K562 (cell line): ENCODE results near the gene KRTAP5-6. TPM values are rescaled to one million over a fixed set of nuclear protein-coding genes. Genes with fewer than 3 reads are reported as not detected.

Experiments
- ATAC-seq: fragments of 200-7000 bp; cut with Tn5 transposase; 3 replicates; pipeline ENCODE4 v1.9.1; 2020; ENCODE audit warnings: moderate library complexity
- BruUV-seq: library from RNA; stranded (reverse); fragments of 400-500 nt; replicated peaks from 2 replicates; lab custom pipeline; 2021; lab: Mats Ljungman, UMichigan
- CTCF ChIA-PET: fragments of 300-600 bp; formaldehyde crosslinking; extraction: SDS; loops from one replicate; lab custom pipeline; 2021; ENCODE audit warnings: low intra/inter-chr PET ratio; lab: Yijun Ruan, JAX
- POLR2A ChIA-PET: fragments of 300-600, 350-650 bp; sonication (Branson Sonifier 250); formaldehyde crosslinking; extraction: SDS; loops from one replicate; lab custom pipeline; 2021; ENCODE audit warnings: antibody characterized with exemption, inconsistent platforms; lab: Yijun Ruan, JAX
- DNase-seq, 4 experiments: peaks; one replicate each; pipeline versions ENCODE4 v3.0.0 to v3.0.0-alpha.2; 2011 to 2018; ENCODE audit warnings: low spot score in 3 of 4, mixed read lengths in 3 of 4; ENCODE audit errors: extremely low read depth in 1 of 4
- FAIRE-seq: peaks from 2 replicates; lab custom pipeline; 2011; peaks lifted over from hg19 to GRCh38; lab: Jason Lieb, UNC
- H2AFZ ChIP-seq: 2 replicates; pipeline ENCODE4 v1.6.0; 2011; ENCODE audit warnings: low read depth, low read length, control low read depth, inconsistent platforms
- H3K27ac ChIP-seq: fragments of 200-600 bp; 3 replicates; pipeline ENCODE4 v1.8.0; 2011; ENCODE audit warnings: low read depth, mild to moderate bottlenecking, control low read depth, inconsistent platforms, low read length, moderate library complexity, mixed read lengths; ENCODE audit errors: extremely low read depth
- H3K27me3 ChIP-seq, 2 experiments: fragments of 300-600 bp in 1 of 2; 2 replicates in 1 of 2; 3 replicates in 1 of 2; pipeline versions ENCODE4 v1.6.0 to v1.8.0; 2011; ENCODE audit warnings: inconsistent platforms in 2 of 2, low read length in 2 of 2, mild to moderate bottlenecking in 1 of 2, mixed read lengths in 1 of 2, moderate library complexity in 1 of 2; ENCODE audit not compliant: control insufficient read depth in 2 of 2, insufficient read depth in 2 of 2
- H3K36me3 ChIP-seq: fragments of 300-600 bp; 3 replicates; pipeline ENCODE4 v1.8.0; 2011; ENCODE audit warnings: mild to moderate bottlenecking, low read length, inconsistent platforms; ENCODE audit not compliant: control insufficient read depth, insufficient read depth
- H3K4me1 ChIP-seq, 2 experiments: fragments of 200-600 bp in 1 of 2; replicated peaks in 1 of 2; 2 replicates in 1 of 2; 3 replicates in 1 of 2; pipeline versions ENCODE4 v1.5.1 to v1.8.0; 2011; ENCODE audit warnings: inconsistent platforms in 2 of 2, low read length in 2 of 2, mild to moderate bottlenecking in 1 of 2, mixed read lengths in 1 of 2, moderate library complexity in 1 of 2; ENCODE audit not compliant: control insufficient read depth in 2 of 2, insufficient read depth in 2 of 2
- H3K4me2 ChIP-seq: 2 replicates; pipeline ENCODE4 v1.6.1; 2011; ENCODE audit warnings: low read length, control low read depth, inconsistent platforms, mixed read lengths; ENCODE audit not compliant: insufficient read depth
- H3K4me3 ChIP-seq: fragments of 200-600 bp; sonication (generic), shearing (Covaris generic); 2 replicates; pipeline ENCODE4 v1.5.1; 2016; ENCODE audit warnings: control low read depth, inconsistent platforms
- H3K79me2 ChIP-seq: fragments of 200-600 bp; 3 replicates; pipeline ENCODE4 v1.8.0; 2011; ENCODE audit warnings: low read length, inconsistent platforms; ENCODE audit not compliant: control insufficient read depth, insufficient read depth
- H3K9ac ChIP-seq, 2 experiments: 2 replicates each; pipeline versions ENCODE4 v1.6.0 to v1.6.1; 2011; ENCODE audit warnings: low read depth in 2 of 2, low read length in 2 of 2, control low read depth in 1 of 2, inconsistent platforms in 1 of 2, mild to moderate bottlenecking in 1 of 2, mixed read lengths in 1 of 2; ENCODE audit not compliant: insufficient read depth in 1 of 2
- H3K9me1 ChIP-seq: one replicate; pipeline ENCODE4 v1.6.0; 2011; ENCODE audit warnings: inconsistent platforms, mild to moderate bottlenecking, low read length, moderate library complexity; ENCODE audit not compliant: control insufficient read depth, insufficient read depth
- H3K9me3 ChIP-seq: replicated peaks from 2 replicates; pipeline ENCODE4 v1.5.1; 2011; ENCODE audit warnings: low read depth, low read length, inconsistent platforms; ENCODE audit not compliant: control insufficient read depth, insufficient read depth
- H4K20me1 ChIP-seq: replicated peaks from 2 replicates; pipeline ENCODE4 v1.6.1; 2011; ENCODE audit warnings: low read length, inconsistent platforms, mixed read lengths; ENCODE audit not compliant: control insufficient read depth, insufficient read depth
- GATA2 ChIP-seq: sonication (generic); formaldehyde crosslinking; IDR thresholded peaks from 2 replicates; pipeline ENCODE4 v1.4.0; 2020; ENCODE audit warnings: mild to moderate bottlenecking, missing genetic modification reagents
- HDAC3 ChIP-seq: fragments of 450-650 bp; IDR thresholded peaks from 2 replicates; pipeline ENCODE4 v1.6.1; 2018; ENCODE audit warnings: borderline replicate concordance, mild to moderate bottlenecking, moderate library complexity; ENCODE audit not compliant: partially characterized antibody
- KDM2B ChIP-seq: fragments of 250-450 bp; sonication (Bioruptor Pico); IDR thresholded peaks from 2 replicates; pipeline ENCODE4 v1.8.0; 2021; ENCODE audit warnings: mild to moderate bottlenecking, moderate library complexity
- MEF2D ChIP-seq: conservative IDR thresholded peaks from 2 replicates; pipeline ENCODE4 v1.6.1; 2016; ENCODE audit warnings: low read depth, missing genetic modification characterization, missing compliant biosample characterization
- MTA2 ChIP-seq: fragments of 450-650 bp; IDR thresholded peaks from 2 replicates; pipeline ENCODE4 v1.6.1; 2016; ENCODE audit warnings: low read depth
- POLR2AphosphoS2 ChIP-seq: IDR thresholded peaks from 2 replicates; pipeline ENCODE4 v1.6.1; 2012; ENCODE audit warnings: low read length, improper control_type of control experiment
- SIX5 ChIP-seq, 2 experiments: IDR thresholded peaks; 2 replicates each; pipeline ENCODE4 v1.6.1; 2011; ENCODE audit warnings: low read length in 2 of 2, borderline replicate concordance in 1 of 2, low read depth in 1 of 2, mild to moderate bottlenecking in 1 of 2, moderate library complexity in 1 of 2; ENCODE audit not compliant: insufficient read depth in 1 of 2
- TEAD4 ChIP-seq, 2 experiments: sonication (generic) in 1 of 2; formaldehyde crosslinking in 1 of 2; IDR thresholded peaks; 2 replicates each; pipeline versions ENCODE4 v1.6.1 to v1.8.0; 2012 to 2022; ENCODE audit warnings: borderline replicate concordance in 1 of 2, inconsistent platforms in 1 of 2, low read length in 1 of 2, mild to moderate bottlenecking in 1 of 2, missing genetic modification reagents in 1 of 2
- ZBTB7A ChIP-seq: IDR thresholded peaks from 2 replicates; pipeline ENCODE4 v1.6.1; 2011; ENCODE audit warnings: low read depth, mild to moderate bottlenecking, low read length, moderate library complexity, borderline replicate concordance; ENCODE audit not compliant: control insufficient read depth
- ZNF175 ChIP-seq: fragments of 200-800 bp; sonication (Bioruptor generic); IDR thresholded peaks from 2 replicates; pipeline ENCODE4 v1.6.1; 2016; ENCODE audit warnings: low read depth, mild to moderate bottlenecking, missing genetic modification characterization, missing compliant biosample characterization
- ZNF263 ChIP-seq: sonication (generic); formaldehyde crosslinking; IDR thresholded peaks from 2 replicates; pipeline ENCODE4 v1.8.0; 2022; ENCODE audit warnings: mild to moderate bottlenecking, missing genetic modification reagents, borderline replicate concordance
- WGBS: fragments of 100-300 bp; shearing (Covaris generic); methylation state at CpG from one replicate; pipeline ENCODE4 v1.1.6; 2016; ENCODE audit warnings: low coverage, mixed read lengths; ENCODE audit not compliant: insufficient coverage; ENCODE audit errors: missing lambda C conversion rate; 5-methylcytosine and 5-hydroxymethylcytosine counted together
- in situ Hi-C: fragments of 300-500 bp; cut with MboI; formaldehyde crosslinking; loops from 4 replicates; pipeline ENCODE4 v1.15.0; 2018; ENCODE audit warnings: inconsistent platforms, mixed read lengths
- intact Hi-C: fragments of 100-400 bp; cut with micrococcal nuclease; formaldehyde crosslinking; loops from 2 replicates; pipeline ENCODE4 v1.14.2; 2022
- polyA plus RNA-seq, 8 experiments: library from polyadenylated mRNA; depleted of rRNA in 4 of 8; stranded (reverse) in 5 of 8; unstranded in 3 of 8; fragments of >200 nt; fragmentation: Nextera tagmentation in 2 of 8; fragmentation: Illumina TruSeq in 1 of 8; extraction: Ambion mirVana in 2 of 8; extraction: Trizol in 1 of 8; gene quantifications; 2 replicates each; pipeline versions ENCODE4 v1.2.1 to v1.2.3, GENCODE V29; 2011 to 2014; ENCODE audit warnings: inconsistent platforms in 1 of 8, missing spikeins in 1 of 8
- total RNA-seq, 7 experiments: library from RNA; depleted of rRNA in 6 of 7; stranded (reverse); fragments of >200 nt in 6 of 7; fragmentation: Illumina TruSeq in 2 of 7; extraction: Trizol in 2 of 7; gene quantifications; 2 replicates each; pipeline versions ENCODE4 v1.2.1 to v1.2.3, GENCODE V29; 2011 to 2021; ENCODE audit warnings: low replicate concordance in 1 of 7
- TF ChIP-seq, protein P1 (sequence below): fragments of 450-650 bp; formaldehyde crosslinking; IDR thresholded peaks from 2 replicates; pipeline ENCODE4 v1.4.0; 2022; ENCODE audit warnings: mild to moderate bottlenecking, moderate library complexity
- TF ChIP-seq, protein P2 (sequence below): fragments of 250-450 bp; sonication (Bioruptor Pico); IDR thresholded peaks from 2 replicates; pipeline ENCODE4 v1.5.1; 2021; ENCODE audit warnings: mild to moderate bottlenecking
- TF ChIP-seq, protein P3 (sequence below), 2 experiments: fragments of 250-450 bp in 1 of 2; fragments of 450-650 bp in 1 of 2; sonication (Bioruptor Pico) in 1 of 2; IDR thresholded peaks; 2 replicates each; pipeline versions ENCODE4 v1.6.1 to v1.8.0; 2016 to 2021; ENCODE audit warnings: mild to moderate bottlenecking in 2 of 2, moderate library complexity in 2 of 2, missing compliant biosample characterization in 1 of 2, missing genetic modification characterization in 1 of 2
- TF ChIP-seq, protein P4 (sequence below): sonication (generic); formaldehyde crosslinking; IDR thresholded peaks from 2 replicates; pipeline ENCODE4 v1.8.0; 2022; ENCODE audit warnings: missing genetic modification reagents, mild to moderate bottlenecking, moderate library complexity, borderline replicate concordance

Gene KRTAP5-6
- total and polyA plus RNA-seq, 9 of the 15 experiments (the other 6 are each of a cell fraction or from before 2014, with no cell fraction given), result not detected

DNA sequence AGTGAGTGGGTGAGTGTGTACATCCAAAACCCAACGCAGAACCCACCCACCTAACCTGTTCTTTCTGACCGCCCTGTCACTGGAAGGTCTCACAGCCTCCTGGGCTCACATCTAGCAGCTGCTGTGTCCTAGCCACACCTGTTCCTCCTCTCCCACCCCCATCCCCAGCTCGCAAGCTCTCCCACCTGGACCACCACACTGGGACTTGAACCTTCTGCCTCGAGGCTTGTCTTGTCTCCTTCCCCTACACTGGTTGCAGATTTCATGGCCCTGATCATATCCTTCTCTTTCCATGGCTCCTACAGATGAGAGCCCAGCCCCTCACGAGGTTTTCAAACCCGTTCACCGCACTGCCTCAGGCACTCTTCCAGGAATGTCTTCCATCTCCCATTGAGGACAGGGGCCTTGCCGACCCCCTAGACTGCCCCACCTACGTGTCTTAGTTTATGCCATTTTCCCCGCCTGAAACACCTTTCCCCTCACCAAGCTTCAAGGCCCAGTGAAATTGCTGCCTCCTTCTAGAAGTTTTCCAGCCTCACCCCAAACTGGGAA lies 46.7 kb downstream of the KRTAP5-6 start:
- Histone ChIP-seq H4K20me1 (0 out of 2 replicates have a peak, but pooled peaks cover 4% of the 10 kb centered on the region), H3K4me1 (peaks cover 0 to 5% of the 10 kb centered on the region in 2 experiments; a peak in 1 of 5 replicates), H2AFZ (no peak overlapping the region), H3K4me3 (no peak overlapping the region), H3K4me2 (no peak overlapping the region), H3K9ac (no peak overlapping the region), H3K79me2 (no peaks in the 10 kb centered on the region), H3K9me3 (peaks cover 8% of the 10 kb centered on the region), H3K27me3 (peaks cover 5 to 19% of the 10 kb centered on the region in 2 experiments; a peak in 3 of 5 replicates), H3K9me1 (no peaks in the 10 kb centered on the region), H3K36me3 (no peaks in the 10 kb centered on the region), H3K27ac (no peak overlapping the region)
- ChIA-PET POLR2A (interaction anchor here (0.6 kb wide), 2 partner anchors 42 to 1236 kb away, joined by 3 read pairs; no protein-coding TSS in a partner anchor), CTCF (interaction anchor here (1.6 kb wide), 1 partner anchor 89 kb away, joined by 10 read pairs; no protein-coding TSS in a partner anchor)
- DNase-seq, result no peak
- WGBS, result 1% methylated on average over 8 of the region's 10 CpGs
- in situ Hi-C loops, result no loop called here
- ATAC-seq, result no peak
- intact Hi-C loops, result no loop called here
- FAIRE-seq, result no peak
- no TSS peak for BruUV-seq
- TF ChIP-seq GATA2 (CRISPR knock-in tag), result no peak
- TF ChIP-seq, protein P1, sequence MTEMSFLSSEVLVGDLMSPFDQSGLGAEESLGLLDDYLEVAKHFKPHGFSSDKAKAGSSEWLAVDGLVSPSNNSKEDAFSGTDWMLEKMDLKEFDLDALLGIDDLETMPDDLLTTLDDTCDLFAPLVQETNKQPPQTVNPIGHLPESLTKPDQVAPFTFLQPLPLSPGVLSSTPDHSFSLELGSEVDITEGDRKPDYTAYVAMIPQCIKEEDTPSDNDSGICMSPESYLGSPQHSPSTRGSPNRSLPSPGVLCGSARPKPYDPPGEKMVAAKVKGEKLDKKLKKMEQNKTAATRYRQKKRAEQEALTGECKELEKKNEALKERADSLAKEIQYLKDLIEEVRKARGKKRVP (CRISPR knock-in tag), result no peak
- no peak for TF ChIP-seq MTA2
- TF ChIP-seq KDM2B (CRISPR knock-in tag), result no peak
- no peak for TF ChIP-seq SIX5 (IDR thresholded peaks at IDR 0.05; ENCODE audit: borderline replicate concordance in 1 of 2, insufficient read depth in 1 of 2, low read depth in 1 of 2, low read length in 2 of 2)
- TF ChIP-seq, protein P2, sequence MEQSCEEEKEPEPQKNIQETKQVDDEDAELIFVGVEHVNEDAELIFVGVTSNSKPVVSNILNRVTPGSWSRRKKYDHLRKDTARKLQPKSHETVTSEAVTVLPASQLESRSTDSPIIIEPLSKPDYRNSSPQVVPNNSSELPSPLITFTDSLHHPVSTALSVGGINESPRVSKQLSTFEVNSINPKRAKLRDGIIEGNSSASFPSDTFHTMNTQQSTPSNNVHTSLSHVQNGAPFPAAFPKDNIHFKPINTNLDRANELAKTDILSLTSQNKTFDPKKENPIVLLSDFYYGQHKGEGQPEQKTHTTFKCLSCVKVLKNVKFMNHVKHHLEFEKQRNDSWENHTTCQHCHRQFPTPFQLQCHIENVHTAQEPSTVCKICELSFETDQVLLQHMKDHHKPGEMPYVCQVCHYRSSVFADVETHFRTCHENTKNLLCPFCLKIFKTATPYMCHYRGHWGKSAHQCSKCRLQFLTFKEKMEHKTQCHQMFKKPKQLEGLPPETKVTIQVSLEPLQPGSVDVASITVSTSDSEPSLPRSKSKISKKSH (CRISPR knock-in tag), result no peak
- TF ChIP-seq, protein P3, sequence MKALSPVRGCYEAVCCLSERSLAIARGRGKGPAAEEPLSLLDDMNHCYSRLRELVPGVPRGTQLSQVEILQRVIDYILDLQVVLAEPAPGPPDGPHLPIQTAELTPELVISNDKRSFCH (CRISPR knock-in tag; IDR thresholded peaks at IDR 0.05), result no peak
- TF ChIP-seq, protein P3 (tag; IDR thresholded peaks at IDR 0.05), result no peak
- no peak for TF ChIP-seq MEF2D (tag)
- TF ChIP-seq ZNF175, result no peak
- no peak for TF ChIP-seq ZBTB7A
- no peak for TF ChIP-seq ZNF263
- no peak for TF ChIP-seq TEAD4 (IDR thresholded peaks at IDR 0.05; ENCODE audit: low read length)
- no peak for TF ChIP-seq TEAD4 (CRISPR knock-in tag; IDR thresholded peaks at IDR 0.05; ENCODE audit: borderline replicate concordance)
- TF ChIP-seq, protein P4, sequence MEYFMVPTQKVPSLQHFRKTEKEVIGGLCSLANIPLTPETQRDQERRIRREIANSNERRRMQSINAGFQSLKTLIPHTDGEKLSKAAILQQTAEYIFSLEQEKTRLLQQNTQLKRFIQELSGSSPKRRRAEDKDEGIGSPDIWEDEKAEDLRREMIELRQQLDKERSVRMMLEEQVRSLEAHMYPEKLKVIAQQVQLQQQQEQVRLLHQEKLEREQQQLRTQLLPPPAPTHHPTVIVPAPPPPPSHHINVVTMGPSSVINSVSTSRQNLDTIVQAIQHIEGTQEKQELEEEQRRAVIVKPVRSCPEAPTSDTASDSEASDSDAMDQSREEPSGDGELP, result no peak
- TF ChIP-seq POLR2AphosphoS2, result no peak
- no peak for TF ChIP-seq HDAC3
